ELR (cell line): Measurements from ENCODE around the gene ZNF655.

Experiments used
- DNase-seq: peaks from one replicate; pipeline ENCODE4 v3.0.0-alpha.2; 2015; ENCODE audit warnings: low read depth

Gene ZNF655

GRCh38 chr7:99606531-99606930 lies 48.1 kb downstream of the ZNF655 start:
- no peak for DNase-seq

- DNase-seq: no peak
These were observed 49.1 kb downstream of the ZNF655 start for GRCh38 chr7:99607548-99607947.

GRCh38 chr7:99614495-99614894 lies 56.1 kb downstream of the ZNF655 start:
- DNase-seq: no peak

GRCh38 chr7:99615989-99616358 lies 57.5 kb downstream of the ZNF655 start:
- no peak for DNase-seq

- peak; percentile 94 for DNase-seq
These were observed 58.1 kb downstream of the ZNF655 start, which contains the start of gene ZSCAN25 for GRCh38 chr7:99616359-99617191. Gene ZSCAN25 (plus strand): TSS chr7:99616946. CDS start chr7:99619607, 2,661 bp downstream.

GRCh38 chr7:99617192-99617781 lies 58.8 kb downstream of the ZNF655 start:
- no peak for DNase-seq

GRCh38 chr7:99618726-99619125 lies 60.3 kb downstream of the ZNF655 start:
- peak; percentile 98 for DNase-seq

- no peak for DNase-seq
These were observed 61.2 kb downstream of the ZNF655 start for GRCh38 chr7:99619571-99620130.

GRCh38 chr7:99621271-99621670 lies 62.8 kb downstream of the ZNF655 start:
- no peak for DNase-seq

GRCh38 chr7:99622596-99622995 lies 64.2 kb downstream of the ZNF655 start:
- DNase-seq: no peak

GRCh38 chr7:99623091-99623693 lies 64.8 kb downstream of the ZNF655 start:
- peak; percentile 60 for DNase-seq

- DNase-seq: no peak
These were observed 65.4 kb downstream of the ZNF655 start for GRCh38 chr7:99623702-99624447.

- no peak for DNase-seq
These were observed 66.0 kb downstream of the ZNF655 start for GRCh38 chr7:99624484-99624883.

GRCh38 chr7:99625321-99625720 lies 66.9 kb downstream of the ZNF655 start:
- DNase-seq: no peak

GRCh38 chr7:99625961-99626360 lies 67.5 kb downstream of the ZNF655 start:
- no peak for DNase-seq
